ENCODE results near the gene TAOK2. TPM values are rescaled to one million over a fixed set of nuclear protein-coding genes. Genes with fewer than 3 reads are reported as not detected.

TAOK2 gene
- total and polyA plus RNA-seq, 2 of the 4 experiments (the other 2 are of a cell fraction), result 23.0 to 31.7 TPM

- Histone ChIP-seq H2BK120ac (ENCODE audit: low read depth, low read length) (no peak overlapping the region), H2BK15ac (ENCODE audit: low read depth, low read length) (no peak overlapping the region), H3K4me1 (ENCODE audit: control insufficient read depth, insufficient read depth, low read length) (peaks cover 8% of the 10 kb centered on the region), H2BK20ac (ENCODE audit: low read depth, low read length) (no peak overlapping the region), H4K91ac (ENCODE audit: insufficient read depth, low read depth, low read length) (no peak overlapping the region), H3K56ac (ENCODE audit: extremely low read depth, insufficient read depth, low read length) (no peak overlapping the region), H3K4ac (ENCODE audit: low read depth, low read length) (no peak overlapping the region), H3K9me3 (ENCODE audit: control insufficient read depth, insufficient read depth, low read length) (no peaks in the 10 kb centered on the region), H2BK5ac (ENCODE audit: low read depth, low read length, poor library complexity, severe bottlenecking) (no peak overlapping the region), H3K36me3 (ENCODE audit: control insufficient read depth, insufficient read depth, low read length) (peaks cover 2% of the 10 kb centered on the region; the same call in 1 of the 2 replicates), H4K20me1 (ENCODE audit: insufficient read depth, low read length) (no peaks in the 10 kb centered on the region), H3K4me2 (ENCODE audit: low read depth, low read length) (no peak overlapping the region), H3K27me3 (ENCODE audit: control insufficient read depth, insufficient read depth, low read length) (no peaks in the 10 kb centered on the region), H3K18ac (ENCODE audit: low read depth, low read length) (no peak overlapping the region), H2AFZ (replicated peaks; ENCODE audit: low read length, poor library complexity) (no peak overlapping the region), H3K27ac (ENCODE audit: insufficient read depth, low read length) (no peak overlapping the region), H3K23ac (ENCODE audit: low read depth, low read length) (no peak overlapping the region), H3K9ac (ENCODE audit: low read depth, low read length) (no peak overlapping the region), H3K9me1 (ENCODE audit: insufficient read depth, low read length) (peaks cover 5% of the 10 kb centered on the region; the same call in 1 of the 2 replicates), H4K8ac (ENCODE audit: low read depth in 2 of 2, low read length in 2 of 2) (no peak overlapping the region), H2AK9ac (replicated peaks; ENCODE audit: low read depth, low read length, poor library complexity) (no peak overlapping the region), H3K4me3 (ENCODE audit: insufficient read depth, low read depth, low read length) (no peak overlapping the region), H3K79me1 (ENCODE audit: low read depth in 1 of 2, low read length in 2 of 2) (peaks cover 12 to 22% of the 10 kb centered on the region in 2 experiments; a peak in 3 of 4 replicates), H2AK5ac (ENCODE audit: low read depth, low read length) (no peak overlapping the region), H4K5ac (ENCODE audit: low read depth, low read length) (no peak overlapping the region), H3K14ac (replicated peaks; ENCODE audit: low read depth, low read length) (no peak overlapping the region)
- intact Hi-C loops (cut with micrococcal nuclease), result no loop called here
- no TSS peak for BruUV-seq (replicated peaks)
- ATAC-seq (ENCODE audit: low read depth), result no peak
- no peak for DNase-seq
- dilution Hi-C loops (cut with HindIII; ENCODE audit: low sequenced_read_pairs, unreplicated experiment), result no loop called here
- TF ChIP-seq MAFK (IDR thresholded peaks at IDR 0.05; ENCODE audit: low read depth, low read length) (no peak), RAD21 (IDR thresholded peaks at IDR 0.05; ENCODE audit: low read length) (no peak), CEBPB (IDR thresholded peaks at IDR 0.05; ENCODE audit: low read depth, low read length) (no peak), RCOR1 (IDR thresholded peaks at IDR 0.05; ENCODE audit: insufficient replicate concordance, low read length) (no peak), RFX5 (IDR thresholded peaks at IDR 0.05; ENCODE audit: low read depth, low read length) (no peak), SMC3 (IDR thresholded peaks at IDR 0.05; ENCODE audit: low read depth, low read length) (no peak), FOS (IDR thresholded peaks at IDR 0.05; ENCODE audit: low read depth, low read length) (no peak), POLR2A (IDR thresholded peaks at IDR 0.05; ENCODE audit: low read depth, low read length) (no peak), NFE2L2 (IDR thresholded peaks at IDR 0.05; ENCODE audit: low read depth, low read length) (no peak), ELK1 (IDR thresholded peaks at IDR 0.05; ENCODE audit: borderline replicate concordance, low read depth, low read length) (no peak), BHLHE40 (IDR thresholded peaks at IDR 0.05; ENCODE audit: low read depth, low read length) (no peak), CHD1 (IDR thresholded peaks at IDR 0.05; ENCODE audit: low read depth, low read length) (no peak), MXI1 (IDR thresholded peaks at IDR 0.05; ENCODE audit: borderline replicate concordance, low read depth, low read length) (no peak), MAZ (IDR thresholded peaks at IDR 0.05; ENCODE audit: borderline replicate concordance, low read depth, low read length) (no peak)
- TF ChIP-seq, protein P1, sequence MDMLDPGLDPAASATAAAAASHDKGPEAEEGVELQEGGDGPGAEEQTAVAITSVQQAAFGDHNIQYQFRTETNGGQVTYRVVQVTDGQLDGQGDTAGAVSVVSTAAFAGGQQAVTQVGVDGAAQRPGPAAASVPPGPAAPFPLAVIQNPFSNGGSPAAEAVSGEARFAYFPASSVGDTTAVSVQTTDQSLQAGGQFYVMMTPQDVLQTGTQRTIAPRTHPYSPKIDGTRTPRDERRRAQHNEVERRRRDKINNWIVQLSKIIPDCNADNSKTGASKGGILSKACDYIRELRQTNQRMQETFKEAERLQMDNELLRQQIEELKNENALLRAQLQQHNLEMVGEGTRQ (IDR thresholded peaks at IDR 0.05; ENCODE audit: low read depth, low read length), result no peak
- TF ChIP-seq, protein P2, sequence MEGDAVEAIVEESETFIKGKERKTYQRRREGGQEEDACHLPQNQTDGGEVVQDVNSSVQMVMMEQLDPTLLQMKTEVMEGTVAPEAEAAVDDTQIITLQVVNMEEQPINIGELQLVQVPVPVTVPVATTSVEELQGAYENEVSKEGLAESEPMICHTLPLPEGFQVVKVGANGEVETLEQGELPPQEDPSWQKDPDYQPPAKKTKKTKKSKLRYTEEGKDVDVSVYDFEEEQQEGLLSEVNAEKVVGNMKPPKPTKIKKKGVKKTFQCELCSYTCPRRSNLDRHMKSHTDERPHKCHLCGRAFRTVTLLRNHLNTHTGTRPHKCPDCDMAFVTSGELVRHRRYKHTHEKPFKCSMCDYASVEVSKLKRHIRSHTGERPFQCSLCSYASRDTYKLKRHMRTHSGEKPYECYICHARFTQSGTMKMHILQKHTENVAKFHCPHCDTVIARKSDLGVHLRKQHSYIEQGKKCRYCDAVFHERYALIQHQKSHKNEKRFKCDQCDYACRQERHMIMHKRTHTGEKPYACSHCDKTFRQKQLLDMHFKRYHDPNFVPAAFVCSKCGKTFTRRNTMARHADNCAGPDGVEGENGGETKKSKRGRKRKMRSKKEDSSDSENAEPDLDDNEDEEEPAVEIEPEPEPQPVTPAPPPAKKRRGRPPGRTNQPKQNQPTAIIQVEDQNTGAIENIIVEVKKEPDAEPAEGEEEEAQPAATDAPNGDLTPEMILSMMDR (conservative IDR thresholded peaks at IDR 0.05; ENCODE audit: low read depth, low read length), result no peak
- in situ Hi-C loops (cut with MboI; ENCODE audit: low sequenced_read_pairs), result no loop called here
- POLR2A ChIA-PET (ENCODE audit: unreplicated experiment), result no interaction called here
- CTCF ChIA-PET, result no interaction called here
- WGBS, 2 experiments (ENCODE audit: extremely low coverage in 2 of 2, insufficient read length in 1 of 2), result no CpG with 5 or more reads among the region's 5 CpGs
Measured at GRCh38 chr16:29958756-29959155, 14.9 kb upstream of the TAOK2 start.
